NCI-H1930 (cell line): ENCODE results near the gene SNAP91.

ENCODE experiments used
- DNase-seq, 2 experiments: peaks; one replicate each; lab custom pipeline; 2025; lab: John Stamatoyannopoulos, UW

The SNAP91 gene

DNA sequence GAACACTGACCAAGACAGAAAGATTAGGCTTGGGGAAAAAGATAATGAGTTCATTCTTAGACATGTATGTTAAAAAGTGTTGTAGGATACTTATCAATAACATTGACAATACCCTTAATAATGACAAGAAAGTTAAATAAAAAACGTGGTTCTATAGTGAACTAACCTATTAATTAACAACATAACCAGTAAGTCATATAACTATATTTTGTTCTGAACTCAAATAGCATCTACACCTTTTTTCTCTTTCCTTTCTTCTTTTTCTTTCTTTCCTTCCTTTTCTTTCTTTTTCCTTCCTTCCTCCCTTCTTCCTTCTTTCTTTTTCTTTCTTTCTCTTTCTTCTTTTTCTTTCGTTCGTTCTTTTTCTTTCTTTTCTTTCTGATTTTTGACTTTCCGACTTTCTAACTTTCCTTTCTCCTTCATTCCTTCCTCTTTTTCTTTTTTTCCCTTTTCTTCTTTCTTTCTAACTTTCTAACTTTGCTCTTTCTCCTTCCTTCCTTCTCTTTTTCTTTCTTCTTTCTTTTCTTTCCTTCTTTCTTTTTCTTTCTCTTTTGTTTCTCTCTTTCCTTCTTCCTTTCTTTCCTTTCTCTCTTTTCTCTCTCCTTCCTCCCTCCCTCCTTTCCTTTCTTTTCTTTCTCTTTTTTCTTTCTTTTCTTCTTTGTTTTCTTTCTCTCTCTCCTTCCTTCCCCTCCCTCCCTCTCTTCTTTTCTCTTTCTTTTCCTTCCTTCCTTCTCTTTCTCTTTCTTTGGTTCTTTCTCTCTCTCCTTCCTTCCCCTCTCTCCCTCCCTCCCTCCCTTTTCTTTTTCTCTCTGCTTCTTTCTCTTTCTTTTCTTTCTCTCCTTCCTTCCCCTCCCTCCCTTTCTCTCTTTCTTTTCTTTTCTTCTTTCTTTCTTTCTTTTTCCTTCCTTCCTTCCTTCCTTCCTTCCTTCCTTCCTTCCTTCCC, 172.0 kb downstream of the SNAP91 start:
- DNase-seq, result no peak

DNA sequence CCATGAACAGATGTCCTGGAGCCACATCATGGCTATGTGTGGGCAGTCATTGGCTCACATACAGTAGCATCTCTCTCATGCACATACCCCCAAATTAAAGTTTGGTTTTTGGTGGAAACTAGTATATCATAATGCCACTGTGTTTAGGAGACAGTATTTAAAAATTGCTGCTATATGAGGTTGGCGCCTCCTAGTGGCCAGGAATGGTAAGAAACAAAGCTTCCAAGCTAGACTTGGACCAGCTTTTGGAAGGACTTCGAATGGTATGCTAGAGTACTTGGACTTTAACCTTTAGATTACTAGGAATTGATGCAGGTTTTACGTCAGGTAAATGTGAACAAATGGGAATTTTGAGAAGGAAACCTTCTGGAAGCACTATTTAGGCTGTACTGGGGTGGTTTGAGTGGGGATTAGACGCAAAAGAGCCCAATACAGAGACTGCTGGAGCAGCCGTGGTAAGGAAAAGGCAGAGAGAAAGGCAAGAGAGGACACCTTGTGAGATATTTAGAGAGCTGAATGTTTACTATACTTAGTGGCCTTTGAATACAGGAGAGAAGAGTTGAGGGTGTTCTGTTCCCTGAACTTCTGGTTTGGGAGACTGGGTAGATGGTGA, 172.8 kb downstream of the SNAP91 start:
- DNase-seq, result peak in 1 of 2 experiments; percentile 19

DNA sequence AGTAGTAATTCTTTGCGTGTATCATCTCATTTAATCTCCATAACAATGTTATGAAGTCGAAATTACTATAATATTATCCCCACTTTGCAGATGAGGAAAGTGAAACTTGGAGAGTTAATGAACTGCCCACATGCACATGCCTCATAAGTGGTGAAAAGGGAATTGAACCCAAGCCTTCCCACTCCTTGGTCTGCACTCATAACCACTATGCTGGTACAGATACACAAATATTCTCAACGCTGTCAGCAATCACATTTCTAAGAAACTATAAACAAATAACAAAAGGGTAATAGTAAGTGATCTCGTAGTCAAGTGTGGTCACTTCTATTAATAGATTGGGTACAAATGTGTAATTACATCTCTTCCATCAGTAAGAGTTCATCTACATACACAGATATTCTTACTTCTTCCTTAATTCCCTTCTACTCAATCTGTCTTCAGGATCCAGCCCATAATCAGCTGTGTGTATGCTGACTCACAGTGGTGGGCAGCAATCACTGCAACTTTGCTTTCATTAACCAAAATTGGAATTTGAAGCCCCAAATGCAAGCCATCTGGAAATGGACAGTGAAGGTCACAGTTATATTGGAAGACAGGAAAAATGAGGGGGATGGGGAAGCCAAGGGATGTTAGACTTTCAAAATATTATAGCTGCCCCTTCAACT, 190.0 kb downstream of the SNAP91 start:
- no peak for DNase-seq

DNA sequence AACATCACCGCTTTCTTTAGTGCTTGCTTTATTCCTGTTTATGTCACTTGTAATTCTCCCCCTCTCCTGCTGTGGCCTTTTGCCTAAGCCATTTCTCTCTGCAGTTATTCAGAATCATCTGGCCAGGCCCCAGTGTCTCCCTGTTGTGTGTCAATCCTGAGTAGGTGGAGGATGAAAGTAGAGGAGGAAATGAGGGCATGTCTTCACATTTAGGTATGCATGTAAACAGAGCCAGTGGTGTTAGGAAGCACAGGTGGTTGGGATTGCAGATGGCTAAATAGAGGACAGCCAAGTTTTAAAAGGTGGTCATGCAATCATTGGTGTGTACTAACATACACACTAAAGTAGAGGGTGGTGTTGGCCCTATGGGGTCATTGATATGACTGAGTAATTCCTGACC, 191.4 kb downstream of the SNAP91 start:
- no peak for DNase-seq

DNA sequence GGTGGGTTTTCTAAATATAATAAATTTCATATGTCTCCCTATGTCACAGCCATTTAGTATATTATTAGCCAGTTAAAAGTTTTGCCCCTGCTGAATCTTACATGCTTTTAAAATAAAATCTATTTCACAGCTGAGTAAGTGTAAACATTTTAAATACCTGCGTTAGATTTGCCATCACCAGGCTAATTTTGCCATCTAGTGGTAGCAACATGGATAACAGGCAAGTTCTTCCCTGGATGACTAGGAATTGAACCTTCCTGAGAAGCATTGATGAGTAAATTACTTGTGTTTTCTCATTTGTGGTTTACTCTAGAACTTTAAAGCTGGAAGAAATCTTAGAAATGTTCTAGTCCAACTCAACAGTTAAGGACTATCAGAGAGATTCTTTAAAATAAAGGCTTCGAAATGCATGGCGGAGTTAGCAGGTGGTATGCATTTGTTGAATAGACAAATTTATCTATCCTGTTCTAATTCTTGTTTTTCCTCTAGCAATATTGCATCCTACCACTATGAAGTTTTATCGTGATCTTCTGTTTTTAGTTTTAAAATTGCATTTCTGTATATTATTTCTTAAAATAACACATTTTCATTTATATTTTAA, 193.9 kb downstream of the SNAP91 start:
- peak in 1 of 2 experiments; percentile 42 for DNase-seq

DNA sequence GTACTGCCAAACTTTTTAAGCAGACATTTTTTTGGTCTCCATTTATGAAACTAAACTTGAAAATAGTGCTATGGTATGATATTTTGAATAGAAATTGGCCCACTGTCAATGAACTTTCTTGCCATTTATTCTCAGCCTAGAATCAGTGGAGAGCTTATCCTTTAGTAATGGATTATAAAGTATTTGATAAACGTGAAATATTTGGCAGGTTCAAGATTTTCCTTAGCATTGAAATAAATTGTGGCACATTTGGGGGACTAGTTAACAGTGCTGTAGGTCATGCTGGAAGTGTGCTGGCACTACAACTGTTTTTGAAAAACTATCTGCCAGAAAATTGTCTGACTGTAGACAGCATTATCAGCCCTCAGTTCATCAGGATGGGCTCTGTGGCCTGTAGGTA, 194.4 kb downstream of the SNAP91 start:
- DNase-seq, result no peak

DNA sequence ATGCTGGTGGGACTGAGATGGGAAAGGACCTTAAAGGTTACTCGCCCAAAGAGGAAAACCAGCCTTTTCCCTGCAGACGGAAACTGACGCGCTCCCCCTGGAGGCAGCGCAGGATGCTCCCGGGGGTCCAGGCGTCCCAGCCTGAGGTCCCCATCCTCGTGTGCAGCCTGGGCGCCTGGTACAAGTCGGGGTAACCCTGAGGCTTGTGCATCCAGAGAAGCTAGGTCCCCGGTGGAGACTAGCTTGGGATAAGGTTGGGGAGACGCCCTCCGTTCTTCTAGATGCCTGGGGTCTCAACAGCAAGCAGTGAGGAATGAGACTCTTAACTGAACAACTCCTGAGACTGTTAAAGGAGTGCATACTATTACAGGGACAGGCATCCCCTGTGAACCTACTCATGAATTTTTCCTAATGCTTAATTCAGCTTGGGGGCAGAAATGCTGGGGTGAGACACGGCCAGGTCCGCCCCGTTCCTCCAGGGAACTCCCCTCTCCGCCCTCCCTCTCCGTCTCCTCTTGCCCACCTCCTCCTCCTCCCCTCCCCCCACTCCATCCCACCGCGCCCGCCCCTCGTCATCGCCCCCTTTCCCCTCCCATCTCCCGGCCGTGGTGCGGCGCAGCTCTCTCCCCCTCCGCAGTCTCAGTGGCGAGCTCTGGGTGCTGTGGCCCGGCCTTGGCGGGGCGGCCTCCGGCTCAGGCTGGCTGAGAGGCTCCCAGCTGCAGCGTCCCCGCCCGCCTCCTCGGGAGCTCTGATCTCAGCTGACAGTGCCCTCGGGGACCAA, 196.8 kb downstream of the SNAP91 start, which contains the start of gene PRSS35:
Gene PRSS35 (plus strand): TSS at position 634 of the 781 bp plus-strand sequence. CDS start 10,908 bp downstream, outside the sequence.
- no peak for DNase-seq

DNA sequence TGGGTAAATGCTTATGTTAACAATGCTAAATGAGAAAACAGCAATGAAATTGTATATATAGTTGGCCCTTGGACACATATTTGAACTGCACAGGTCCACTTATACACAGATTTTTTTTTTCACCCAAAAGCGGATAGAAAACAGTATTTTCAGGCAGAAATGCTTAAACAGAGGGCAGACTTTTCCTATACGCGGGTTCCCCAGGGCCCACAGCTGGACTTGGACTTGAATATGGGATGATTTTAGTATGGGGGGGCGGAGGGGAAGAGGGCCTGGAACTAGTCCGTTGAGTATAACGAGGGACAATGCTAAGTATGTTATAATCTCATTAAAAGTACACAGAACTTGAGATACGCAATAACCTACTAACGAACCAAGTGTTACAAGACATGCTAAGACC, 197.6 kb downstream of the SNAP91 start:
- no peak for DNase-seq

DNA sequence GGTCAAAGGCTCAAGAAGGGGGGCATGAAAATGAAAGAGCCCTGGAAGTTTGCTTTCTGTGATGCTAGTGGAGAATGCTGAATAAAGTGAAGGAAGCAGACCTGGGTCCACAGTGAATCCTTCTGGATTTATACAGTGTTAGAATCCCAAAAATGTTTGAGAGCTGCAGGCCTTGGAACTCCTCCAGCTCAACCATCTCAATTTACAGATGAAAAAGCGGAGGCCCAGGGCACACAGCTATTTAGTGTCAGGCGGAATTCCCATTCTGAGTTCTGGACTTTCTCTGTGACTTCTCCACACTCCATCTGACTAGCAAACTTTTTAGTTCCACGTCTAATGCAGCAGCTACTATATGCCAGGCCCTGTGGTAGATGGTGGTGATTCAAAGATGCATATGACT, 198.1 kb downstream of the SNAP91 start:
- DNase-seq, result no peak

DNA sequence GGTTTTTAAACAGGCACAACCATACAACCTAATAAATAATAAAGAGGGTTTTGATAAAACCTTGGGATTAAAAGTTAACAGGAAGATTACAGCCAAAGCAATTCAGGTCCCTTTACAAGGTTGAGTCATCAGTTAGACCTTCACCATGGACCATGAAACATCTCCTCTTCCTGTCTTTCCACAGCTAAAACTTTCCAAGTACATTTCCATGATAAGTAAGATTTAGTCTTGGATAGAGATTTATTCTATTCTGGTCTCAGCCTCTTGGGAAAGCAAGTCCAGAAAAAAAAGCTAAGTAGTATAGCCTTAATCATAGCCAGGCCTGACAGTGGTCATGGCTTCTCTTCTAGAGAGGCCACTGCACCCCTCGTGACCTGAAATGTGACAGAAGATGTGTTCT, 199.5 kb downstream of the SNAP91 start:
- no peak for DNase-seq

DNA sequence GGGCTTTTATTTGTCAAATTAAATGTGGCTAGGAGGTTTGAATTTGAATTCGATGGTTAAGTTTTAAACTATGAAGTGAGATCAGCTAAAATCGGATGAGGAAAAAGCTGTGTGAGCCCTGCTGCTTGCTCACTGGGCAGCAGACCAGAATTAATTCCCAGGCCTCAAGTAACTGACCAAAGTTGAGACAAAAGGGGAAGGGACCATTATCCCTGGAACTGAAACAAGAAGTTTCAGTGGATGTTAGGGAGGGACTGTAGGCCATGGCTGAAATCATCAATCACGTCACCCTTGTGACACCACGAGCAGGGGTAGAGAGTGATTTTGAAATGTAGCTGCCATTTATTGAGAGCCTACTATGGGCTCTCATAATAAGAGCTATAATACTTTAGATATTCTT, 203.5 kb downstream of the SNAP91 start:
- DNase-seq, result no peak
